Glomerular visceral epithelial cell (primary cell): Measurements from ENCODE around the gene PRLHR.

Source experiments
- DNase-seq: peaks from one replicate; pipeline ENCODE4 v3.0.0-alpha.2; 2016; ENCODE audit errors: extremely low spot score

The PRLHR gene

DNA sequence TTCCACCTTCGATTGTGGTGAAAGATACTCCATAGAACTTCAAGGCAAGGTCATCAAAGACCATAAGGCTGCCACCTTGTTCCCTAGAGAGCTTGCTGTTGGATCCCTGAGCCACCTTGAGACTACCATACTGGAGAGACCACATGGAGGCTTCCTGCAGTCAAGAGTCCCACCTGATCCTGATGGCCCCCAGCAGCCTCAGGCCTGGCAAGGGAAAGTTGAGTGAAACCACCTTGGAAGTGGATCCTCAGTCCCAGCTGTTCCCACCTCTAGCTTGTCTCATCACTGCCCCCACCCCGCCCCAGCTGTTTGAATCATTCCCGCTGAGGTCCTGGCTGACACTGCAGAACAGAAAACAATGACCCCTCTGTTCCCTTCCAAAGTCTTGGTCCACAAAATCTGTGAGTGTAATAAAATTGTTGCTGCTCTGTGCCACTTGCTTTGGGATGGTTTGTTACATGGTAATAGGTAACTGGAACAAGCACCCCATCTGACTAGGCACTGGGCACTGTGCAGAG, 32.0 kb downstream of the PRLHR start:
- no peak for DNase-seq

DNA sequence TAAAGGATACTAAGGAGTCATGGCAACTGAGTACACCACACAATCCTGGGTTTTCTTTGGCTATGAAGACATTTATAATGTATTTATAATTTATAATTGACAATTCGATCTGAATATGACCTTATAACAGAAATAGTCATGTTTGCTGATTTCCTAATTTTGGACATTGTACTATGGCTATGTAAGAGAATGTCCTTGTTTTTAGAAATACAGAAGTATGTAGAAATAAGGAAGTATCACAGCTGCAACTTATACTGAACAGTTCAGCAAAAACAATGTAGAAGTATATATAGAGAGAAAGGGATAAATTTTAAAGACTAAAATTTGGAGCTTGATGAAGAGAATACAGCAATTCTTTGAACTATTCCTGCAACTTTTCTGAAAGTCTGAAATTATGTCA, 32.6 kb downstream of the PRLHR start:
- no peak for DNase-seq

DNA sequence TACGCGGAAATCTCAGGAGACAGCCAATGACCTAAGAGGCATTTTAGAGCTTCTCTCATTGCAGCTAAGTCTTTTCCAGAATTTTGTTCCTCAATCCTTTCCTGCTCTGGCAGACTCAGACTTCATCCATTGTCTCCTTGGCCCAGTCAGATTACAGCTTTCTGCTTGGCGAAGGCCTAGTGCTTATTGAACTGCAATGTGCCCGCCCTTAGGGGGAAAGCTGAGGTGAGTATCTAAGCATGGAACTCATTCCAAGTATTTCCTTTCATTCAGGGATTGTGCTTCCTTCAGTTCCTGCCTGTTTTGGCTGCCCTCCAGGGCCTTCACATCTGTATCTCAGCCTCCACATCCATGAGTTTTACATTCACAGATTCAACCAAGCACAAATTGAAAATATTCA, 37.5 kb downstream of the PRLHR start:
- DNase-seq = no peak

DNA sequence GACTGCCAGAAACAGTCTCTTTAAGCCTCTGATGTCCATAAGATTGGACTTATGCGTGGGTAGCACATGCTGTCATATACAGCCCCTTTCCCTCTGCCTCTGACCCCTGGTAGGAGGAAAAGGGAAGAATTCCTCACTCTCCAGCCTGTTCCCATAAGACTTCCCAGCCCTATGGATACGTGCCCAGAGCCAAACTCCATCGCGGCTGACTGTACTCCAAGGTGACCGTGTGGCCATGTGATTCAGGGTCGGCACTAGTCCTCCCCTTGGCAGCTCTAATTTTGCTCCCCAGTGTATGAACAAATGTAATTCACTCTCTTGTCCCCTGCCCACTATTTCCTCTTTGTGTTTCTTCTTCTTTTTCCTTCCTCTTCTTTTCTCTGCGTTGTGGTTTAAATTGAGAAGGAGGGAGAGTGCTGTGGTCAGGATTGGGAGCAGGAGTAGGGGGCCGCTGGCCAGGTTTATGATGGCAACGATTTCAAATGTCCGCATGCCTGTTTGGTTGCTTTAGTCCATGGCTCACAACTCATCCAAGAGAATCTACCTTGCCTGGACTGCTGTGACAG, 43.8 kb downstream of the PRLHR start:
- no peak for DNase-seq

DNA sequence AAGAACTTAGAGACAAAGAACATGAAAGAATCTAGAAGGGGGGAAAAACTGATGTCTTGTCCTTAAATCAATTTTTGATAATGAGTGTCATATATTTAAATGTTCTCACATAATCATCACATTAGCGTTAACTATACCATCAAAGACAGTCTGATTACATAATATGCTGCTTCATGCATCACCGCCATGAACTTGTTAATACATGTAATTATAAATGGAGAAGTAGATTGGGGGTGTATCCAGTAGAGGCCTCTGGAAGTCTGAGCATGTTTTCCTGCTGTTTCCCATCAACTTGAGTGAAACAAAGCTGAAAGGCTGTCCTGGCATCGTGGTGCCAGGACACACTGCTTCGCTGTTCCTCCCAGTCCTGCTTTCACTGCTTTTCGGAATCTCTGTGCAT, 48.2 kb downstream of the PRLHR start:
- DNase-seq = no peak

DNA sequence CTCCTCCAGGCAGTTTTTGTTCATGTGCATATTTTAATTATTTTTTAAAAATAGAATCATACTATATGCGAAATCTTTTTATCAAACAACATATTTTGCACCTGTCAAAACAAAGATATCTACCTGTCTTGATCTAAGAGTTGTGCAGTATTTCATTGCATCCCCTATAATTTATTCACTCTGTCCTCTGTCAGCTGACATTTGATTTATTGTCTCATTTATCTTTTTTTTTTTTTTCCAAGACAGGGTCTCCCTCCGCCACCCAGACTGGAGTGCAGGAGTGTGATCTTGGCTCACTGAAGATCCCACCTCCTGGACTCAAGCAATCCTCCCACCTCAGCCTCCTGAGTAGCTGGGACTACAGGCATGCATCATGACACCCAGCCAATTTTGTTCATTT, 49.0 kb downstream of the PRLHR start:
- no peak for DNase-seq

DNA sequence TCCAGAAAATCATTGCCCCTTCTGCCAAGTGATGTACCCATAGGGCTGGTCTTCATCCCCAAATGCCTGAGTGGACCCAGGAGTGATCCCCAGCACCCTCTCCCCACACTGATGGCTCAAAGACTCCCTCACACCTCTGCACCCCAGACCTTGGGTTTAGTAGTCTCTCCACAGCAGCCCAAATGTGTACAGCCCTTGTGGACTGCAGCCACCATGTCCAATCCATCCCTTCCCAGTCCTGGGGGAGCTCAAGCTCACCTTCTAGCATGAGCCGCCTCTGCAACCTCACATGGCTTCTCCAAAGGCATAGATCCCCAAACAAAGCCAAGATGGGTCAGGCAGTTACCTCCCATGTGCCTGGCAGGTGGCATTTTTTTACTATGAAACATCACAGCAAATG, 50.1 kb downstream of the PRLHR start:
- no peak for DNase-seq

DNA sequence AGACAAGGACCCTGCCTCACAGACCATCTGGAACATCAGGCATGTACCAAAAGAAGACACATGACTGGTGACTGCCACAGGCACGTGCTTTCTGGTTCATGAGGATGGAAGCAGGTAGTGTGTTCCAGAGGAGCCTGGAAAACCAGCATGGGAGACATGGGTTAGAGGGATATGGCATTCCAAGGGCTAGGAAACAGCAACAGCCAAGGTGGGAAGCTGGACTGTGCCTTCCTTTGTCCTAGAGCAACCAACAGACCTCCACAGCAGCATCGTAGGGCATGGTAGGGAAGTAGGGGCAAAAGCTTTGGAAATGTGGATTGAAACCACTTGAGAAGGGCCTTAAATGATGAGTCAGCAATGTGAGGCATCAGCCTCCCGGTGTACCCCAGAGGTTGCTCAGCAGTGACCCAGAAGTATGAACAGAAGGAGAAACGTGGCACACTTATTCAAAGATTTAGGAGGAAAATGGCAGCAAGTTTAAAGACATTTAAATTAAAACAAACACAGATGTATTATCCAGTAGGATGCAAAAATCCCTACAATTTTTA, 51.0 kb downstream of the PRLHR start:
- DNase-seq = no peak

DNA sequence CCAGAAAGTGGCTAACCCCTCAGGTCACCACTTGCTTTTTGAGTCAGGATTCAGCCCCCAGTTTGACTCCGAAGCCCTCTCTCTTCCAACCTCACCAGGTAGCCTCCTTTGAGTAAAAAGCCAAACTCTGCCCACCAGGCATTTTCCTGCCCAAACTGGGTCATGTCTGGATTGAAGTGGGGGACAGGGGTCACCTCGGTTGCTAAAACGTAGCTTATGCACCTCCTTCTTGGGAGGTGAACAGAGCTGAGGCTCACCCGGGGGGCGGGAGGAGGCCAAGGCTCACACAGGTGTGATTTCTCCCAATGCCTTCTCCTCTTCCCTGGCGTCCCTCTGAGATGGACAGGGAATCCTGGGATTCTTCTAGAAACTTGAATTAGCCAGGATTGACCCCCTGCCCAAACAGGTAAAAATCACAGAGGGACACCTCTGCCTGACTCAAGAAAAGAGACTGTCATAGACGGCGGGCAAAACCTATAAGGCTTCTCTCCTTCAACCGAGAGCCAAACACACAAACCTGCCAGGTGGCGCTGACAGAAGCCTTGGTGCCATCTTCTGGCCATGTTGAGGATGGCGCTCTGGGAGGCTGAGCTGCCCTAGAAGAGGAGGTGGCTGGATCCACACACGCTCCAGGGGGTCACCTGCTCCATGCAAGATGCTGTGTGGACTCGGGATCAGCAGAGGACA, 51.6 kb downstream of the PRLHR start:
- DNase-seq = peak; percentile 32

DNA sequence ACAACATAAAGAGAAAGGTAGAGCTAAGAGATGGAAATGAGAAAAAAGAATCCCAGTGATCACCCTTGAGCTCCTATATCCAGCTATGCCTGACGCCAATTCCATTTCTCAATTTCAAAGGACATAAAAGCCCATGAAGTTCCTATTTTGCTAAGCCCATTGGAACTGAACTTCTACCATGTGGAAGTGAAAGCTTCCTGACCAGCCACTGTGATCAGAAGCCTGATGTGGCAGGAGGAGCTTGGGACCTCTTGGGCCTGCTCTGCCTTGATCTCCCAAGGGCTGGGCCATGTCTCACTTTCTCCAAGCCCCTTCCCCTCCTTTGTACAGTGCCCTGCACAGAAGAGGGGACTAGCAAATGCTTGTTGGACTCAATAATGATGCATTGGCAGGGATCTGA, 52.7 kb downstream of the PRLHR start:
- no peak for DNase-seq

DNA sequence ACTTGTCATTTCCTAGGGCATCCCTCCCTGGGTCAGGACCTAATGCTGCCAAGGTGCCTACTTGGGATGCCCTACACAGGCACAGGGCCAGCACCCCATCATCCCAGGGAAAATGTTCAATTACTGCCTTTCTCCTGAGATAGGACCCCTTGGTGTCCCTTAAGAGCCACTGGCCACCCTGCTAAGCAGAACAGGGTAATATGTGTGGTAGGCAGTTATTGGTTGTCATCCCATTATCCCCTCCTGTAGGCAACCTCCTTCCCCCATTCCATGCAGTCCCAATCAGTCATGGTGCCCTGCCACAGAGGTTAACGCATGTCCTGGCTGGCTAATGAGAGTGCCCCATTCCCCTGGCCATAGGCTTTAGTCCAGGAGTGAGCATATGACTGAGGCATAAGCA, 53.2 kb downstream of the PRLHR start:
- no peak for DNase-seq

DNA sequence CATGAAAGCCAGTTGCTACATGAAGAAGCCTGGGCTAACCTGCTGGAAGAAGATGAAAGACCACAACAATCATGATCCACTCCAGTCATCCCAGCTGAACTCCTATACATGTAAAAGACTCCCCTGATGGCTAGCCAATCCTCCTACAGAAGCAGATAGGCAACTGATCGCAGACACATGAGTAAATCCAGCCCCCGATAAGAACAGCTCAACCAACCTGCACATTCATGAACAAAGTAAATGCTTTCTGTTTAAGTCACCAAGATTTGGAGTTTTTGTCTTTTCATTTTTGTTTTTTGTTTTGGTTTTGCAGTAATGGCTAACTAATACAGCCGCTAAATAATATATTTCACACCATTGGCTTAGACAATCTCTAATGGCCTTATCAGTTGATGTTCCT, 53.7 kb downstream of the PRLHR start:
- DNase-seq = no peak
